Thymus (tissue), 11 donors: ENCODE data around the gene HDAC4. TPM values are rescaled to one million over a fixed set of nuclear protein-coding genes. Genes with fewer than 3 reads are reported as not detected.

Experiments
- DNase-seq, 9 donors: peaks; one replicate each; pipeline ENCODE4 v3.0.0-alpha.2; 2013; ENCODE audit warnings: low spot score in 9 of 9, low read depth in 6 of 9, missing footprints in 1 of 9
- H3K27ac ChIP-seq, 2 donors: one replicate each; pipeline ENCODE4 v1.5.1; 2013; ENCODE audit warnings: control low read depth in 1 of 2, low read depth in 1 of 2, low read length in 1 of 2, mild to moderate bottlenecking in 1 of 2, moderate library complexity in 1 of 2
- H3K27me3 ChIP-seq, 2 donors: one replicate each; pipeline ENCODE4 v1.5.1; 2013; ENCODE audit warnings: low read length in 1 of 2; ENCODE audit not compliant: control insufficient read depth in 2 of 2, insufficient read depth in 1 of 2
- H3K36me3 ChIP-seq, 2 donors: one replicate each; pipeline ENCODE4 v1.5.1; 2013; ENCODE audit warnings: low read length in 1 of 2, mild to moderate bottlenecking in 1 of 2, moderate library complexity in 1 of 2; ENCODE audit not compliant: control insufficient read depth in 2 of 2, insufficient read depth in 2 of 2
- H3K4me1 ChIP-seq, 2 donors: one replicate each; pipeline ENCODE4 v1.5.1; 2013; ENCODE audit warnings: low read length in 2 of 2; ENCODE audit not compliant: control insufficient read depth in 2 of 2, insufficient read depth in 2 of 2
- H3K4me3 ChIP-seq, 2 donors: one replicate each; pipeline ENCODE4 v1.5.1; 2013; ENCODE audit warnings: low read length in 2 of 2, control low read depth in 1 of 2, mild to moderate bottlenecking in 1 of 2
- H3K9me3 ChIP-seq, 2 donors: one replicate each; pipeline ENCODE4 v1.5.1; 2013; ENCODE audit warnings: low read length in 1 of 2, mild to moderate bottlenecking in 1 of 2; ENCODE audit not compliant: control insufficient read depth in 2 of 2, insufficient read depth in 1 of 2
- WGBS: extraction: QIAGEN DNeasy Blood & Tissue Kit; methylation state at CpG from one replicate; pipeline ENCODE4 v1.1.7; 2013; 5-methylcytosine and 5-hydroxymethylcytosine counted together
- polyA plus RNA-seq: library from polyadenylated mRNA; stranded (reverse); fragments of 200-250 nt; gene quantifications from one replicate; pipeline ENCODE4 v1.2.3, GENCODE V29; 2013
- total RNA-seq: library from RNA; stranded (reverse); fragments of 120-200 nt; gene quantifications from one replicate; pipeline ENCODE4 v1.2.4, GENCODE V29; 2013
- donor health status: healthy.

HDAC4 gene
- total and polyA plus RNA-seq, 2 donors, result 7.8 to 17.9 TPM

DNA sequence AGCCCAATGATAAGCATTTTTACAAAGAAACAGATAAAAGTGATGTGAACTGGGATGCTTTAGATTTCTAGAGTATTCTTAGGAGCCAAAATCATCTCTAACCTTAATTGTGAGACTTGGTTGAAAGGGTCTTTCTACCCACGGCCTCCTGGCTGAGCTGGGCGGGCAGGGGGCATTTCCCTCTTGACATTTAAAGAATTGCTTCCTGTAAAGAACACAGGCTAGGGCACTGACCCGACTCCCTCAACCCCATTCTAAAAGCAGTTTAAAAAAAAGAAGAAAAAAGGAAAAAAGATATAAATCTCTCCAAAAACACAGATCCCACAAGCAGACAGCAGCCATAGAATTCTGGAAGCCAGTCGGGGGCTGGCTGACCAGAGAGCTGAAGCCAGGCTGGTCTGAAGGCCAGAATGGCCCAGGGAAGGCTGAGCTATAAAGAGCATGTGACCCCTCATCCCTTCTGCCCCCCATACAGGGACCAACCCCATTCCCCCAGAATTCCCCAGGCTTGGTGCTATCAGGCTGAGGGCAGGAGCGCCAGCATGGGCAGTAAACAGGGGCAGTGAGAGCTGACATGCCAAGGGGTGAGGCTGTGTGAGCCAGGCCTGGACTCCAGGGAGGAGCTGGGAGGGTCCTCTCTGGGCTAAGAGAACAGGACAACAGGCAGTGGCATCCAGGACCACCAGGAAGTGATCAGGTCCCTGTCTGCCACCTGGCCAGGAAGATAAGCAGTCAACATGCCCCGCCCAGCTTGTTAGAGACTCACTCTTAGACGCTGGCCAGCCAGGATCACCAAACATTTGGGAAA is 188.5 kb downstream of the HDAC4 start:
- Histone ChIP-seq H3K4me1 (peaks cover 12 to 58% of the 10 kb centered on the region in 2 donors), H3K27me3 (no peaks in the 10 kb centered on the region), H3K4me3 (no peak overlapping the region), H3K9me3 (no peaks in the 10 kb centered on the region), H3K27ac (peak overlapping the region in 1 of 2 donors; percentile 25), H3K36me3 (peaks cover 8 to 11% of the 10 kb centered on the region in 2 donors)
- DNase-seq, result no peak
- WGBS, result 78% methylated on average over 7 of the region's 7 CpGs

- peak overlapping the region in 1 of 2 donors; percentile 21 for H3K27ac ChIP-seq
- H3K4me3 ChIP-seq, result no peak overlapping the region
- peak in 1 of 9 donors; percentile 38 for DNase-seq
- H3K36me3 ChIP-seq, result peaks cover 8 to 11% of the 10 kb centered on the region in 2 donors
- WGBS, result 83% methylated on average over 13 of the region's 13 CpGs
- H3K27me3 ChIP-seq, result no peaks in the 10 kb centered on the region
- peaks cover 11 to 55% of the 10 kb centered on the region in 2 donors for H3K4me1 ChIP-seq
- no peaks in the 10 kb centered on the region for H3K9me3 ChIP-seq
These were observed 189.3 kb downstream of the HDAC4 start for GRCh38 chr2:239211396-239212094.

GRCh38 chr2:239209783-239210182 is 191.0 kb downstream of the HDAC4 start:
- no peak overlapping the region for H3K4me3 ChIP-seq
- no peaks in the 10 kb centered on the region for H3K27me3 ChIP-seq
- H3K9me3 ChIP-seq, result no peaks in the 10 kb centered on the region
- 98% methylated on average over 14 of the region's 14 CpGs for WGBS
- no peak overlapping the region for H3K27ac ChIP-seq
- peaks cover 16 to 57% of the 10 kb centered on the region in 2 donors for H3K4me1 ChIP-seq
- no peak for DNase-seq
- peaks cover 7 to 8% of the 10 kb centered on the region in 2 donors for H3K36me3 ChIP-seq

- Histone ChIP-seq H3K27ac (no peak overlapping the region), H3K9me3 (no peaks in the 10 kb centered on the region), H3K27me3 (no peaks in the 10 kb centered on the region), H3K36me3 (peaks cover 7 to 18% of the 10 kb centered on the region in 2 donors), H3K4me3 (no peak overlapping the region), H3K4me1 (peaks cover 17 to 56% of the 10 kb centered on the region in 2 donors)
- 90% methylated on average over 11 of the region's 11 CpGs for WGBS
- no peak for DNase-seq
These were observed 192.2 kb downstream of the HDAC4 start for GRCh38 chr2:239208465-239209180.

GRCh38 chr2:239206851-239207250 is 194.0 kb downstream of the HDAC4 start:
- peaks cover 17 to 54% of the 10 kb centered on the region in 2 donors for H3K4me1 ChIP-seq
- no peak overlapping the region for H3K27ac ChIP-seq
- DNase-seq, result no peak
- 98% methylated on average over 3 of the region's 3 CpGs for WGBS
- H3K4me3 ChIP-seq, result no peak overlapping the region
- no peaks in the 10 kb centered on the region for H3K27me3 ChIP-seq
- peaks cover 8 to 24% of the 10 kb centered on the region in 2 donors for H3K36me3 ChIP-seq
- no peaks in the 10 kb centered on the region for H3K9me3 ChIP-seq

DNA sequence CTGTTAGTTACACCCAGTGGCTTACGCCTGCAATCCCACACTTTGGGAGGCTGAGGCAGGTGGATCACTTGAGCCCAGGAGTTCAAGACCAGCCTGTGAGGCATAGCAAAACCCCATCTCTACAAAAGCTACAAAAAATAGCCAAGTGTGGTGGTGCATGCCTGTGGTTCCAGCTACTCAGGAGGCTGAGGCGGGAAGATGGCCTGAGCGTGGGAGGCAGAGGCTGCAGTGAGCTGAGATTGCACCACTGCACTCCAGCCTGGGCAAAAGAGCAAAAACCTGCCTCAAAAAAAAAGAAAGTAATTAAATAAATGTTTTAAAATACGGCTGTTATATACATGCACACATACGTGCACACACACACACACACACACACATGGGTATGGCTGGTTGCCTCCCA is 194.8 kb downstream of the HDAC4 start:
- no peaks in the 10 kb centered on the region for H3K9me3 ChIP-seq
- H3K4me3 ChIP-seq, result no peak overlapping the region
- no peak for DNase-seq
- no peaks in the 10 kb centered on the region for H3K27me3 ChIP-seq
- peaks cover 10 to 53% of the 10 kb centered on the region in 2 donors for H3K4me1 ChIP-seq
- H3K27ac ChIP-seq, result peak overlapping the region in 1 of 2 donors; percentile 86
- peaks cover 8 to 26% of the 10 kb centered on the region in 2 donors for H3K36me3 ChIP-seq
- 96% methylated on average over 5 of the region's 5 CpGs for WGBS

- H3K27ac ChIP-seq, result peak overlapping the region in 1 of 2 donors; percentile 86
- WGBS, result 77% methylated on average over 11 of the region's 11 CpGs
These were observed 195.8 kb downstream of the HDAC4 start for GRCh38 chr2:239204876-239205468.

GRCh38 chr2:239204136-239204875 is 196.5 kb downstream of the HDAC4 start:
- no peaks in the 10 kb centered on the region for H3K27me3 ChIP-seq
- H3K4me3 ChIP-seq, result no peak overlapping the region
- peak overlapping the region in 1 of 2 donors; percentile 86 for H3K27ac ChIP-seq
- DNase-seq, result no peak
- H3K36me3 ChIP-seq, result peaks cover 8 to 30% of the 10 kb centered on the region in 2 donors
- H3K9me3 ChIP-seq, result no peaks in the 10 kb centered on the region
- 98% methylated on average over 28 of the region's 28 CpGs for WGBS
- H3K4me1 ChIP-seq, result peaks cover 9 to 61% of the 10 kb centered on the region in 2 donors

More at GRCh38 chr2:239204876-239205468, 195.8 kb downstream of the HDAC4 start:
- no peaks in the 10 kb centered on the region for H3K9me3 ChIP-seq
- DNase-seq, result peak in 1 of 9 donors; percentile 29
- peaks cover 8 to 28% of the 10 kb centered on the region in 2 donors for H3K36me3 ChIP-seq
- no peak overlapping the region for H3K4me3 ChIP-seq
- H3K4me1 ChIP-seq, result peaks cover 9 to 59% of the 10 kb centered on the region in 2 donors
- no peaks in the 10 kb centered on the region for H3K27me3 ChIP-seq
